ENCODE results near the gene ITM2C. TPM values are rescaled to one million over a fixed set of nuclear protein-coding genes. Genes with fewer than 3 reads are reported as not detected.

Gene ITM2C
- total and polyA plus RNA-seq, 9 of the 15 experiments (the other 6 are each of a cell fraction or from before 2014, with no cell fraction given) = 0.49 to 58.8 (median 21.5) TPM

GRCh38 chr2:230824406-230824978 lies 40.2 kb upstream of the ITM2C start (continued):
- TF ChIP-seq DEAF1 (CRISPR knock-in tag; IDR thresholded peaks at IDR 0.05) (peak; percentile 39; the same call in 1 of the 2 replicates), SMC3 (conservative IDR thresholded peaks at IDR 0.05; ENCODE audit: insufficient read depth, low read depth, low read length) (peak; percentile 37; the same call in 1 of the 2 replicates), STAG1 (CRISPR knock-in tag; IDR thresholded peaks at IDR 0.05; ENCODE audit: borderline replicate concordance) (peak; percentile 27; the same call in 1 of the 2 replicates), SOX6 (IDR thresholded peaks at IDR 0.05) (no peak)

DNA sequence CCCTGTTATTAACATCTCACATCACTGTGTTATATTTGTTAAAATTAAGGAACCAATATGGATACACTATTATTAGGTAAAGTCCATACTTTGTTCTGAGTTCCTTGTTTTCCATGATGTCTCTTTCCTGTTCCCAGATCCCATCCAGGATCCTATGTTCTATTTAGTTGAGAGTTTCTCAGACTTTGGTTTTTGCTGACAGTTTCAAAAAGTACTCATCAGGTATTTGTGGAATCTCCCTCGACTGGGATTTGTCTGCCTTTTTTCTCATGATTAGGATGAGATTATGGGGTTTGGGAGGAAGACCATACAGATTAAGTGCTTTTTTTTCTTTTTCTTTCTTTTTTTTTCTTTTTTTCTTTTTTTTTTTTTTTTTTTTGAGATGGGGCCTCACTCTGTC lies 39.4 kb upstream of the ITM2C start:
- Histone ChIP-seq H3K9me1 (ENCODE audit: control insufficient read depth, insufficient read depth, low read length) (no peaks in the 10 kb centered on the region), H3K9ac (ENCODE audit: insufficient read depth in 1 of 2, low read depth in 2 of 2, low read length in 2 of 2) (no peak overlapping the region), H3K36me3 (ENCODE audit: control insufficient read depth, insufficient read depth, low read length) (peaks cover 3% of the 10 kb centered on the region; the same call in 1 of the 3 replicates), H3K27ac (ENCODE audit: extremely low read depth, low read depth, low read length) (no peak overlapping the region), H3K9me3 (replicated peaks; ENCODE audit: control insufficient read depth, insufficient read depth, low read depth, low read length) (no peaks in the 10 kb centered on the region), H2AFZ (ENCODE audit: low read depth, low read length) (no peak overlapping the region), H3K4me2 (ENCODE audit: insufficient read depth, low read length) (no peak overlapping the region), H3K4me3 (no peak overlapping the region), H4K20me1 (replicated peaks; ENCODE audit: control insufficient read depth, insufficient read depth, low read length) (no peaks in the 10 kb centered on the region), H3K4me1 (replicated peaks in 1 of 2; ENCODE audit: control insufficient read depth in 2 of 2, insufficient read depth in 2 of 2, low read length in 2 of 2) (peaks cover 0 to 16% of the 10 kb centered on the region in 2 experiments; a peak in 3 of 5 replicates), H3K27me3 (ENCODE audit: control insufficient read depth in 2 of 2, insufficient read depth in 2 of 2, low read length in 2 of 2) (peaks cover 0 to 20% of the 10 kb centered on the region in 2 experiments; a peak in 2 of 5 replicates), H3K79me2 (ENCODE audit: control insufficient read depth, insufficient read depth, low read length) (no peaks in the 10 kb centered on the region)
- WGBS (ENCODE audit: insufficient coverage, low coverage, missing lambda C conversion rate) = 8% methylated on average over 1 of the region's 1 CpG
- in situ Hi-C loops (cut with MboI) = loop anchor here (10.0 kb wide), 1 partner anchor 159 kb away; no protein-coding TSS in a partner anchor
- ChIA-PET CTCF (ENCODE audit: low intra/inter-chr PET ratio) (no interaction called here), POLR2A (no interaction called here)
- FAIRE-seq (no peak), DNase-seq (ENCODE audit: extremely low read depth in 1 of 4, low spot score in 3 of 4) (no peak), ATAC-seq (no peak)
- intact Hi-C loops (cut with micrococcal nuclease) = no loop called here
- no TSS peak for BruUV-seq (replicated peaks)
- TF ChIP-seq ARNT (IDR thresholded peaks at IDR 0.05) (no peak), KLF10 (CRISPR knock-in tag; IDR thresholded peaks at IDR 0.05) (no peak), CTCF (IDR thresholded peaks at IDR 0.05 in 2 of 3, conservative IDR thresholded peaks at IDR 0.05 in 1 of 3; ENCODE audit: insufficient read depth in 2 of 3, low read depth in 1 of 3, low read length in 3 of 3) (no peak), MBD1 (CRISPR knock-in tag; IDR thresholded peaks at IDR 0.05) (no peak), ZNF316 (IDR thresholded peaks at IDR 0.05) (peak; percentile 57), C11orf30 (IDR thresholded peaks at IDR 0.05; ENCODE audit: low read depth) (peak; percentile 21; the same call in 1 of the 2 replicates)
